ENCODE results near the gene E2F6. TPM values are rescaled to one million over a fixed set of nuclear protein-coding genes. Genes with fewer than 3 reads are reported as not detected.
"Not testable (repeated sequence)": the region's sequence is repeated elsewhere in the genome, so short reads cannot be mapped to it uniquely, and the experiment has no call there.

E2F6 gene
- total and polyA plus RNA-seq, 2 of the 8 experiments (the other 6 are each of a cell fraction or from before 2014, with no cell fraction given) = 8.3 to 14.9 TPM

DNA sequence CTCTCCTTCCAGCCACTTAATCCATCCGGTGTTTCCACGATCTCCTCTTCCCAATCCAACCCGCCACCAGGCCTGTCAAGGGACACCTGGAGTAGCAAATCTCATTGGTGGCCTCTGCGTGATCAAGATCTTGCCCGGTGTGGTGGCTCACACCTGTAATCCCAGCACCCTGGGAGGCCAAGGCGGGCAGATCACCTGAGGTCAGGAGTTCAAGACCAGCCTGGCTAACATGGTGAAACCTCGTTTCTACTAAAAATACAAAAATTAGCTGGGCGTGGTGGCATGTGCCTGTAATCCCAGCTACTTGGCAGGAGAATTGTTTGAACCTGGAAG lies 60.9 kb downstream of the E2F6 start:
- H3K9me3 ChIP-seq (ENCODE audit: insufficient read depth in 2 of 2, low read depth in 1 of 2, low read length in 1 of 2); FAIRE-seq; H3K4me3 ChIP-seq (ENCODE audit: extremely low read depth in 1 of 4, insufficient read depth in 2 of 4, low read depth in 3 of 4, low read length in 4 of 4); H3K4me2 ChIP-seq (ENCODE audit: insufficient read depth in 1 of 2, low read depth in 2 of 2, low read length in 2 of 2); H2BK5ac ChIP-seq (ENCODE audit: low read depth, low read length); H3K4ac ChIP-seq (replicated peaks; ENCODE audit: insufficient read length, low read depth, low read length); H3K56ac ChIP-seq (replicated peaks; ENCODE audit: insufficient read length, low read depth, low read length); H3K79me1 ChIP-seq (ENCODE audit: low read depth, low read length); H3K27ac ChIP-seq (ENCODE audit: low read depth, low read length); H4K20me1 ChIP-seq (replicated peaks in 1 of 2; ENCODE audit: control insufficient read depth in 1 of 2, insufficient read depth in 2 of 2, low read length in 2 of 2); H3K9ac ChIP-seq (replicated peaks in 1 of 4; ENCODE audit: extremely low read depth in 1 of 4, low read depth in 3 of 4, low read length in 3 of 4); POLR2A ChIA-PET (ENCODE audit: partially characterized antibody); H2AK5ac ChIP-seq (ENCODE audit: low read depth, low read length); H3K18ac ChIP-seq (ENCODE audit: extremely low read depth, low read length); H2BK120ac ChIP-seq (replicated peaks; ENCODE audit: low read depth, low read length); H2BK20ac ChIP-seq (ENCODE audit: low read length); H3K14ac ChIP-seq (ENCODE audit: insufficient read length); H3K27me3 ChIP-seq (replicated peaks in 1 of 4; ENCODE audit: control insufficient read depth in 3 of 4, extremely low read depth in 1 of 4, insufficient read depth in 3 of 4, low read length in 3 of 4); H3K4me1 ChIP-seq (replicated peaks in 1 of 4; ENCODE audit: control insufficient read depth in 3 of 4, insufficient read depth in 4 of 4, low read length in 3 of 4); H3K79me2 ChIP-seq (ENCODE audit: control insufficient read depth in 1 of 2, insufficient read depth in 2 of 2, low read length in 2 of 2); H2BK15ac ChIP-seq (ENCODE audit: low read length); H2AFZ ChIP-seq (ENCODE audit: low read length); DNase-seq (ENCODE audit: low read depth in 1 of 2, low spot score in 2 of 2); H4K8ac ChIP-seq (ENCODE audit: extremely low read depth, insufficient read depth, low read length); H4K91ac ChIP-seq (replicated peaks; ENCODE audit: insufficient read length, low read length); H3K36me3 ChIP-seq (ENCODE audit: control insufficient read depth in 2 of 4, insufficient read depth in 4 of 4, low read length in 3 of 4); H3K23me2 ChIP-seq (ENCODE audit: low read depth, low read length); H3K23ac ChIP-seq (ENCODE audit: insufficient read length); H4K5ac ChIP-seq (ENCODE audit: insufficient read length, low read depth, low read length); H2BK12ac ChIP-seq (ENCODE audit: low read depth, low read length): not testable (repeated sequence)
- CTCF ChIA-PET (ENCODE audit: partially characterized antibody) = interaction anchor here (0.9 to 3.9 kb wide), 5 partner anchors 16 to 272 kb away, joined by 3 to 21 read pairs (median 5); a partner anchor contains a TSS
- 87% methylated on average over 8 of the region's 8 CpGs; no CpG with 5 or more reads in 1 of the 2 experiments for WGBS, 2 experiments (ENCODE audit: extremely low coverage in 1 of 2, insufficient coverage in 1 of 2, insufficient read length in 1 of 2, insufficient replicate concordance in 2 of 2, low coverage in 1 of 2, low lambda C conversion rate in 2 of 2, missing lambda C conversion rate in 1 of 2)

Data from H1 (cell line).